Common myeloid progenitor, CD34-positive (primary cell): ENCODE results near the gene KCND1.

Source experiments
- CTCF ChIA-PET: fragments of 350-600 bp; sonication (Branson Sonifier 250); formaldehyde crosslinking; loops from one replicate; lab custom pipeline; 2021; ENCODE audit warnings: antibody characterized with exemption; lab: Charles Lee
- POLR2A ChIA-PET: fragments of 350-600 bp; sonication (Branson Sonifier 250); formaldehyde crosslinking; loops from one replicate; lab custom pipeline; 2021; ENCODE audit warnings: antibody characterized with exemption; lab: Charles Lee
- DNase-seq, 3 donors: peaks; one replicate each; pipeline versions ENCODE4 v3.0.0 to v3.0.0-alpha.2; 2013
- H3K27ac ChIP-seq, 2 experiments: 1 replicate in 1 of 2; 2 replicates in 1 of 2; pipeline ENCODE4 v1.7.0; 2013; ENCODE audit warnings: inconsistent platforms in 2 of 2, low read length in 2 of 2, mild to moderate bottlenecking in 2 of 2, low read depth in 1 of 2, moderate library complexity in 1 of 2; ENCODE audit not compliant: severe bottlenecking in 2 of 2, insufficient read depth in 1 of 2, poor library complexity in 1 of 2
- H3K27me3 ChIP-seq, 5 experiments: replicated peaks in 2 of 5; 1 replicate in 3 of 5; 2 replicates in 2 of 5; pipeline versions ENCODE4 v1.6.1 to v1.7.0; 2013; ENCODE audit warnings: low read length in 4 of 5, mild to moderate bottlenecking in 2 of 5, moderate library complexity in 2 of 5, inconsistent platforms in 1 of 5; ENCODE audit not compliant: insufficient read depth in 5 of 5, control insufficient read depth in 4 of 5
- H3K36me3 ChIP-seq, 4 experiments: 1 replicate in 2 of 4; 2 replicates in 2 of 4; pipeline versions ENCODE4 v1.6.1 to v1.7.0; 2013; ENCODE audit warnings: low read length in 3 of 4, control low read depth in 1 of 4, mild to moderate bottlenecking in 1 of 4; ENCODE audit not compliant: control insufficient read depth in 4 of 4, insufficient read depth in 4 of 4
- H3K4me1 ChIP-seq, 4 experiments: 1 replicate in 3 of 4; 2 replicates in 1 of 4; pipeline versions ENCODE4 v1.6.1 to v1.7.1; 2013; ENCODE audit warnings: low read length in 3 of 4, mild to moderate bottlenecking in 3 of 4, control low read depth in 1 of 4, inconsistent platforms in 1 of 4, moderate library complexity in 1 of 4; ENCODE audit not compliant: control insufficient read depth in 4 of 4, insufficient read depth in 4 of 4; ENCODE audit errors: control extremely low read depth in 1 of 4
- H3K4me3 ChIP-seq, 7 experiments: 1 replicate in 4 of 7; 2 replicates in 3 of 7; pipeline versions ENCODE4 v1.5.1 to v1.7.0; 2013; ENCODE audit warnings: mild to moderate bottlenecking in 7 of 7, low read length in 6 of 7, moderate library complexity in 6 of 7, inconsistent platforms in 2 of 7, low read depth in 2 of 7, control low read depth in 1 of 7; ENCODE audit not compliant: insufficient read depth in 4 of 7, control insufficient read depth in 1 of 7; ENCODE audit errors: extremely low read depth in 1 of 7
- H3K9me3 ChIP-seq, 5 experiments: 1 replicate in 4 of 5; 2 replicates in 1 of 5; pipeline versions ENCODE4 v1.6.1 to v1.7.1; 2013; ENCODE audit warnings: low read length in 4 of 5, mild to moderate bottlenecking in 2 of 5, inconsistent platforms in 1 of 5, low read depth in 1 of 5, moderate library complexity in 1 of 5; ENCODE audit not compliant: control insufficient read depth in 4 of 5, insufficient read depth in 2 of 5; ENCODE audit errors: control extremely low read depth in 1 of 5
- WGBS: methylation state at CpG from one replicate; pipeline ENCODE4 v1.1.5; 2013; ENCODE audit not compliant: insufficient coverage; 5-methylcytosine and 5-hydroxymethylcytosine counted together

Gene KCND1

DNA sequence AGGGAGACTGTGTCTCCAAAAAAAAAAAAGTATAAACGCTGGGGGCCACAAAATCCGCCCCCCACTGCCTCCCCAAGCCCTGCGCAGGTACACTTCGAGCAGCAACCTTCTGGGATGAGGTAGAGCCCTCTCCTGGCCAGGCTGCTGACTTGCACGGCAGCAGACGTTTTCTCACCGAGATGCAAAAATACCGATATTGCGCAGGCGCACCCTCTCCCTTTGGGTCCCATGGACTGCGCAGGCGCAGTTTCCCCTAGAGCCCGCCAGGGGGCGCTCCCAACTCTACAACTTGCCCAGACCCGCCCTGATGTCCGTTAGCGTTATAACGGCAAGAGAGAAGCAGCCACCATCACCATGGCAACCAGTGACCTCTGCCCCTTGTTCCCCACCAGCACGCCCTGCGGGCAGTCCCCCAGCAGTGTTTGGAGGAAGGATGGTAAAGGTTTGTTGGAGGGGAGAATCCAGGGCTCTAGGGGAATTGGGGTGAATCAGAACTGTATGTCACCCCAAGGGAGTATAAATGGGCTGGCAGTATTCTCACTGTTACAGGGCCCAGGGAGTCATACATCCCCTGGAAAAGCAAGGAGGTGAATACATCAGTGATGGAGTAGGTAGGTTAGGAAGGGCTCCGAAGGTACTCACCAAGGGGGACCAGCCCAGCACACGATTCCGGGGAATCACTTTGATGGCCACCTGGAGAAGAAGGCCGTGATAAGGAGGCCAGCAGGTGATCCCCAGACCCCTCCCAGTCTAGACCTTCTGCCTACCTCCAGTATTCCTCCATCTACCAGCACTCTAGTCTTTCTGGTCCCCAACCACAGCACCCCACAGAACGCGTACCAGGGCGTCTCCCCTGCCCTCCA lies 54.3 kb downstream of the KCND1 start:
- WGBS = 32% methylated on average over 23 of the region's 27 CpGs
- Histone ChIP-seq H3K36me3 (peaks cover 6 to 40% (median 13%) of the 10 kb centered on the region in 4 experiments), H3K4me1 (peaks cover 12 to 59% (median 39%) of the 10 kb centered on the region in 4 experiments), H3K27me3 (peaks cover 0 to 3% (median 0%) of the 10 kb centered on the region in 5 experiments), H3K9me3 (no peaks in the 10 kb centered on the region), H3K27ac (peak overlapping the region; percentile 61 to 84), H3K4me3 (peak overlapping the region; percentile 50 to 93 (median 84))
- CTCF ChIA-PET = interaction anchor here (1.0 to 2.3 kb wide), 5 partner anchors 20 to 29 kb away, joined by 3 to 10 read pairs (median 5); no protein-coding TSS in a partner anchor
- POLR2A ChIA-PET = interaction anchor here (0.5 to 0.7 kb wide), 2 partner anchors 14 to 281 kb away, joined by 3 to 4 read pairs; no protein-coding TSS in a partner anchor
- peak; percentile 84 to 91 (median 90) for DNase-seq

DNA sequence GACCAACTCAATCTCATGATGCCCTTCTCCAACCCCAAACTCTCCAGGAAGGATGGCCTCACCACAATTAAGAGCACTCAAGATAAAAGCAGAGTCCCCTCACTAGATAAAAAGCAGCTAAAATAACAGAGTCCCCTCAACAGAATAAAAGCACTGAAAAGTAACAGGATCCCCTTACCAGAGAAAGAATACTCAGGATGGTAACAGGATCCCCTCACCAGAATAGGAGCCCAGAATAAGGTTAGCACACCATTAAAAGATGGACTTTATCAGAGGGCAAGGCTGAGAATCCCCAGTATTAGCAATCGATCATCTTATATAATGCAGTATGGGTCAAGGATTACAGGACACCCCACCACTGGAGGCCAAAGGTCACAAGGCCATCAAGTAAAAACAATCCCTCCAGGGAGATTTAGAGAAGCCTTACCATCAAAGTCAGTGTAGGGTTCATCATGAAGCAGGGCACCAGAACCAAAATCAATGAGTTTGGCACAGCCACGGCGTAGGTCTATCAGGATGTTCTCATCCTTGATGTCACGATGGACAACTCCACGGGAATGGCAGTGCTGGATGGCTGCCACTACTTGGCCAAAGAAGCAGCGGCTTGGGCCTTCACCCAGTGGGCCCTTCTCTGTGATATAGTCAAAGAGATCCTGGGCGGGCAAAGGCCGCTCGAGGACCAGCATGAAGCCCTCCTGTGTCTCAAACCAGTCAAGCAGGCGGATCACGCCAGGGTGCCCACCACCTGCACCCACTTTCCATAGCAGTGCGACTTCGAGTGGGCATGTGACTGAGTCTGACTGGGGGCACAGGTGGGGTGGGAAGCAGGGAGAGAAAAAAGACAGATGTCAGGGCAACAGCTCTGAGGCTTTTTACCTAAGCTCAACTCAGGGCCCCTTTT lies 56.8 kb downstream of the KCND1 start:
- 95% methylated on average over 12 of the region's 13 CpGs for WGBS
- ChIA-PET CTCF (interaction anchor here (1.8 to 2.3 kb wide), 3 partner anchors 22 to 32 kb away, joined by 5 to 10 read pairs (median 9); no protein-coding TSS in a partner anchor), POLR2A (no interaction called here)
- peaks cover 6 to 33% (median 13%) of the 10 kb centered on the region in 4 experiments for H3K36me3 ChIP-seq
- H3K9me3 ChIP-seq = no peaks in the 10 kb centered on the region
- H3K27ac ChIP-seq = peak overlapping the region in 1 of 2 experiments; percentile 14
- H3K27me3 ChIP-seq = peaks cover 0 to 3% (median 0%) of the 10 kb centered on the region in 5 experiments
- peaks cover 8 to 53% (median 29%) of the 10 kb centered on the region in 4 experiments for H3K4me1 ChIP-seq
- no peak for DNase-seq
- no peak overlapping the region for H3K4me3 ChIP-seq

DNA sequence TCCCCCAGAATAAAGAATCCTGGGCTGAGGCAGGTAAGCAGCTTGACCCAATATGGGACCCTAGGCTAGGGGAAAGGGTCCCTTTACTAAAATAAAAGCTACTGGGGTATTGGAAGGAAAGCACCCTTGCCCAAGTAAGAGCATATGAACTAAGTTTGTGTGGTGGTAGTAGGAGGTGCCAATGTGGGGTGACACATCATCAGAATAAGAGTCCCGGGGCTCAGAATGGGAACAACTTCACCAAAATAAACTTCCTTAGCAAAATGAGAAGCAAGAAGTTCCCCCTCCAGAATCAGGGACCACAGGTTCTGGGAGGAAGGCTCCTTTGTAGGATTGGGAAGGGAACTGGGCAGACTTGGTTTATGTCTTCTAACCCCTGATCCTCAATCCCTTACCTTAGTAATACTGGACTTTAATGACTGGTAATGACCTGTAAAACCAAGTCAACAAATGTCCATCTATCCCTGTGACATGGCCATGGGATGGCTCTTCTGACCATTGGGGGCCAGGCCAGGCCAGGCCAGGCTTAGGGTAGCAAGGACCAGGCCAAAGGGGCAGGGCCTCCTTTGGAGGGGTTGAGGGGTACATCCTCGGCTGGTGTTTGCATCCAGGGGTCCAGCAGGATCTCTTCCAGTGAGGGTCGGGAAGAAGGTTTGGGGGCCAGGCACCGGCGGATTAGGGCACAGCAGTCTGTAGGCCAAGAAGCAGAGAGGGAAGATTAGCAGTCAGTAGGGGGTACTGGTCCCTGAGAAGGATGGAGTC lies 57.9 kb downstream of the KCND1 start:
- peaks cover 7 to 47% (median 22%) of the 10 kb centered on the region in 4 experiments for H3K4me1 ChIP-seq
- H3K9me3 ChIP-seq = no peaks in the 10 kb centered on the region
- no peak for DNase-seq
- ChIA-PET POLR2A (no interaction called here), CTCF (no interaction called here)
- 100% methylated on average over 4 of the region's 5 CpGs for whole genome bisulfite sequencing
- H3K27me3 ChIP-seq = peaks cover 0 to 3% (median 0%) of the 10 kb centered on the region in 5 experiments
- H3K4me3 ChIP-seq = no peak overlapping the region
- no peak overlapping the region for H3K27ac ChIP-seq
- H3K36me3 ChIP-seq = peaks cover 6 to 33% (median 13%) of the 10 kb centered on the region in 4 experiments

DNA sequence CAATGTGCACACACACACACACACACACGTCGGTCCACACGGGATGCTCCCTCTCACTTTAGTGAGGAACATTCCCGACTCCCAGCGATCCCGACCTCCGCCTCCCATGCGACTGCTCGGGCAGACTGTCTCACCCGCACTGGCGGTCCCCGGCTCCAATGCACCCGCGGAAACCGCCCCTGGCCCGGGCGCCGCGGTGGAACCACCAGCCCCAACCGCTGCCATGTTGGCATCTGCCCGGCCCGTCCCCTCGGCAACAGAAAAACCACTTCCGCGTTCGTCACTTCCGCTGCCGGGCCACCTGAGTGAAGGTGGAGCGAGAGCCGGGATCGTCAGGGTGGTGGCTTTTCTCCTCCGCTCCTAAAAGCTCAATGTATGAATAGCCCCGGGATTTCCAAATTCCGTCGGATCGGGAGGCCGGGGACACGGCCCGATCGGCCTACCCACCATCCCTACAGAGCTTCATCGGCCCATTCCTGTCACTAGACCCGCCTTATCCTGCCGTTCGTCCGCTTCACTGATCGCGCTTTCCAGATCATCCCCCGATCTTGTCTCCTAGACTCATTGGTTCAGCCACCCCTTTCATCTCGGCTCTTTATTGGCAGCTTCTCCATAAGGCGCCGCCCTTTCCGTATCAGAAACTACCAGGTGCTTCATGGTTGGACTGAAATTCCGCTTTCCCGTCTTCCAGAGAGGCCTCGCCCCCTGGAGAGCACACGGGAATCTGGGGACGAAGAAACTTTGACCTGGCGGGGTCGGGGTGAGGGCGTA lies 60.0 kb downstream of the KCND1 start, which contains the start of gene SLC35A2:
Gene SLC35A2, minus strand, starts transcription at position 235 of the 771 bp plus-strand sequence. Its CDS starts 10 bp downstream, at position 225.
- H3K27me3 ChIP-seq = peaks cover 0 to 3% (median 0%) of the 10 kb centered on the region in 5 experiments
- H3K36me3 ChIP-seq = peaks cover 6 to 33% (median 13%) of the 10 kb centered on the region in 4 experiments
- no peaks in the 10 kb centered on the region for H3K9me3 ChIP-seq
- ChIA-PET POLR2A (interaction anchor here (0.6 to 1.9 kb wide), 5 partner anchors 10 to 47 kb away, joined by 3 to 12 read pairs (median 4); partner anchors contain the start of genes PQBP1 and TIMM17B), CTCF (interaction anchor here (0.8 to 1.7 kb wide), 3 partner anchors 20 to 32 kb away, joined by 3 to 7 read pairs (median 4); no protein-coding TSS in a partner anchor)
- peaks cover 7 to 37% (median 17%) of the 10 kb centered on the region in 4 experiments for H3K4me1 ChIP-seq
- peak within 1 kb of the TSS; percentile 83 to 91 for H3K27ac ChIP-seq
- peak; percentile 78 to 91 (median 88) for DNase-seq
- H3K4me3 ChIP-seq = peak within 1 kb of the TSS; percentile 58 to 93 (median 76)
- WGBS = 27% methylated on average over 60 of the region's 60 CpGs
